ENCODE measurements around the gene CARF.
"Not testable (repeated sequence)": the region's sequence is repeated elsewhere in the genome, so short reads cannot be mapped to it uniquely, and the experiment has no call there.

Gene CARF

GRCh38 chr2:202909394-202910192 is 2.5 kb upstream of the CARF start:
- H3K27me3 ChIP-seq (ENCODE audit: low read depth, low read length), result no peaks in the 10 kb centered on the region
- H3K36me3 ChIP-seq (ENCODE audit: control insufficient read depth in 1 of 2, insufficient read depth in 2 of 2, low read length in 2 of 2), result peaks cover 4 to 12% of the 10 kb centered on the region in 2 donors
- no peak overlapping the region for H3K4me3 ChIP-seq (ENCODE audit: low read depth in 1 of 2, low read length in 2 of 2)
- no peaks in the 10 kb centered on the region for H3K9me3 ChIP-seq (ENCODE audit: control insufficient read depth in 1 of 2, low read length in 2 of 2)
- no peak overlapping the region for H3K27ac ChIP-seq (ENCODE audit: low read length)
- peaks cover 4 to 14% of the 10 kb centered on the region in 2 donors for H3K4me1 ChIP-seq (ENCODE audit: control insufficient read depth in 1 of 2, insufficient read depth in 2 of 2, low read length in 2 of 2)

DNA sequence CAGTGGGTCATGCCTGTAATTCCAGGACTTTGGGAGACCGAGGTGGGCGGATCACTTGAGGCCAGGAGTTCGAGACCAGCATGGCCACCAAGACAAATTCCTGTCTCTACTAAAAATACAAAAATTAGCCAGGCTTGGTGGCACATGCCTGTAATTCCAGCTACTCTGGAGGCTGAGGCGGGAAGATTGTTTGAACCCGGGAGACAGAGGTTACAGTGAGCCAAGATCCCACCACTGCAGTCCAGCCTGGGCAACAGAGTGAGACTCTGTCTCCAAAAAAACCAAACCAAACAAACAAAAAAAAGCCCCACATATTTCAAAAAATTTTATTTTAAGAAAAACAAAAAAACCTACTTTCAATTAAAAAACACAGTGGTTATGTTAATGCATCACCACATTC is 1.8 kb upstream of the CARF start:
- not testable (repeated sequence) for H3K27ac ChIP-seq (ENCODE audit: low read length); H3K36me3 ChIP-seq (ENCODE audit: control insufficient read depth in 1 of 2, insufficient read depth in 2 of 2, low read length in 2 of 2); H3K9me3 ChIP-seq (ENCODE audit: control insufficient read depth in 1 of 2, low read length in 2 of 2); H3K27me3 ChIP-seq (ENCODE audit: low read depth, low read length)
- Histone ChIP-seq H3K4me3 (ENCODE audit: low read depth in 1 of 2, low read length in 2 of 2) (peak overlapping the region; percentile 99 to 100), H3K4me1 (ENCODE audit: control insufficient read depth in 1 of 2, insufficient read depth in 2 of 2, low read length in 2 of 2) (peaks cover 4 to 14% of the 10 kb centered on the region in 2 donors)

- Histone ChIP-seq H3K4me1 (ENCODE audit: control insufficient read depth in 1 of 2, insufficient read depth in 2 of 2, low read length in 2 of 2) (peaks cover 4 to 14% of the 10 kb centered on the region in 2 donors), H3K36me3 (ENCODE audit: control insufficient read depth in 1 of 2, insufficient read depth in 2 of 2, low read length in 2 of 2) (peaks cover 4 to 8% of the 10 kb centered on the region in 2 donors), H3K27ac (ENCODE audit: low read length) (peak overlapping the region; percentile 93), H3K27me3 (ENCODE audit: low read depth, low read length) (no peaks in the 10 kb centered on the region), H3K9me3 (ENCODE audit: control insufficient read depth in 1 of 2, low read length in 2 of 2) (no peaks in the 10 kb centered on the region), H3K4me3 (ENCODE audit: low read depth in 1 of 2, low read length in 2 of 2) (peak overlapping the region; percentile 99 to 100)
Observed at GRCh38 chr2:202910698-202911097, 1.4 kb upstream of the CARF start.

- Histone ChIP-seq H3K36me3 (ENCODE audit: control insufficient read depth in 1 of 2, insufficient read depth in 2 of 2, low read length in 2 of 2) (peaks cover 4% of the 10 kb centered on the region in 2 donors), H3K27me3 (ENCODE audit: low read depth, low read length) (no peaks in the 10 kb centered on the region), H3K9me3 (ENCODE audit: control insufficient read depth in 1 of 2, low read length in 2 of 2) (no peaks in the 10 kb centered on the region), H3K4me3 (ENCODE audit: low read depth in 1 of 2, low read length in 2 of 2) (peak overlapping the region; percentile 99 to 100), H3K4me1 (ENCODE audit: control insufficient read depth in 1 of 2, insufficient read depth in 2 of 2, low read length in 2 of 2) (peaks cover 4 to 14% of the 10 kb centered on the region in 2 donors), H3K27ac (ENCODE audit: low read length) (peak overlapping the region; percentile 93)
Observed at GRCh38 chr2:202911203-202911511, 918 bp upstream of the CARF start.

- H3K9me3 ChIP-seq (ENCODE audit: control insufficient read depth in 1 of 2, low read length in 2 of 2), result not testable (repeated sequence)
- Histone ChIP-seq H3K4me1 (ENCODE audit: control insufficient read depth in 1 of 2, insufficient read depth in 2 of 2, low read length in 2 of 2) (peaks cover 4 to 14% of the 10 kb centered on the region in 2 donors), H3K27ac (ENCODE audit: low read length) (peak overlapping the region; percentile 93)
Observed at GRCh38 chr2:202912342-202913201, 497 bp downstream of the CARF start.

DNA sequence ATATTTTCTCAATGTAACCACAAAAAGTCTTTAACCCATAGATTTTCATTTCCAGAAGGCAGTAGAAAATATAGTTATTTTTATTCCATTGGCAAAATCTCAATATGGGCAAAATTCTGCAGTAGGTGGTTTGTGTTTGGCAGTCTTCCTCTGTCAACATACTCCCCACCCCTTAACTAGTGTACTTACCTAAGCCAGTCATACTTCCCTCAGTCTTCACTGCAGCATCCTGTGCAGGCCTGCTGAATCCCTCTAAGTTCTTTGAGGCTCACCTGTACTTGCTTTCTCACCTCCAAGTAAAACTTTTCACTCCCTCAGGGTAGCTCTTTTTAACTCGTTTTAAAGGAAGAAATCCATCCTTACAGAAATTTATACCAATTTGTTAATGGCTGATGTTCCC is 6.8 kb downstream of the CARF start:
- Histone ChIP-seq H3K9me3 (ENCODE audit: control insufficient read depth in 1 of 2, low read length in 2 of 2) (peaks cover 0 to 2% of the 10 kb centered on the region in 2 donors), H3K4me1 (ENCODE audit: control insufficient read depth in 1 of 2, insufficient read depth in 2 of 2, low read length in 2 of 2) (no peaks in the 10 kb centered on the region), H3K27ac (ENCODE audit: low read length) (no peak overlapping the region), H3K4me3 (ENCODE audit: low read depth in 1 of 2, low read length in 2 of 2) (no peak overlapping the region), H3K27me3 (ENCODE audit: low read depth, low read length) (no peaks in the 10 kb centered on the region), H3K36me3 (ENCODE audit: control insufficient read depth in 1 of 2, insufficient read depth in 2 of 2, low read length in 2 of 2) (peaks cover 0 to 18% of the 10 kb centered on the region in 2 donors)

More at GRCh38 chr2:202912342-202913201, 497 bp downstream of the CARF start:
- H3K27me3 ChIP-seq (ENCODE audit: low read depth, low read length); H3K36me3 ChIP-seq (ENCODE audit: control insufficient read depth in 1 of 2, insufficient read depth in 2 of 2, low read length in 2 of 2): not testable (repeated sequence)
- peak overlapping the region; percentile 99 to 100 for H3K4me3 ChIP-seq (ENCODE audit: low read depth in 1 of 2, low read length in 2 of 2)

GRCh38 chr2:202932425-202933138 is 20.5 kb downstream of the CARF start:
- no peak overlapping the region for H3K27ac ChIP-seq (ENCODE audit: low read length)
- no peak overlapping the region for H3K4me3 ChIP-seq (ENCODE audit: low read depth in 1 of 2, low read length in 2 of 2)
- H3K4me1 ChIP-seq (ENCODE audit: control insufficient read depth in 1 of 2, insufficient read depth in 2 of 2, low read length in 2 of 2), result no peaks in the 10 kb centered on the region
- H3K36me3 ChIP-seq (ENCODE audit: control insufficient read depth in 1 of 2, insufficient read depth in 2 of 2, low read length in 2 of 2), result peaks cover 0 to 23% of the 10 kb centered on the region in 2 donors
- H3K27me3 ChIP-seq (ENCODE audit: low read depth, low read length), result no peaks in the 10 kb centered on the region
- H3K9me3 ChIP-seq (ENCODE audit: control insufficient read depth in 1 of 2, low read length in 2 of 2), result no peaks in the 10 kb centered on the region

- Histone ChIP-seq H3K27ac (ENCODE audit: low read length) (no peak overlapping the region), H3K9me3 (ENCODE audit: control insufficient read depth in 1 of 2, low read length in 2 of 2) (no peaks in the 10 kb centered on the region), H3K4me1 (ENCODE audit: control insufficient read depth in 1 of 2, insufficient read depth in 2 of 2, low read length in 2 of 2) (no peaks in the 10 kb centered on the region), H3K4me3 (ENCODE audit: low read depth in 1 of 2, low read length in 2 of 2) (no peak overlapping the region), H3K27me3 (ENCODE audit: low read depth, low read length) (no peaks in the 10 kb centered on the region), H3K36me3 (ENCODE audit: control insufficient read depth in 1 of 2, insufficient read depth in 2 of 2, low read length in 2 of 2) (peaks cover 0 to 23% of the 10 kb centered on the region in 2 donors)
Observed at GRCh38 chr2:202933139-202933510, 21.1 kb downstream of the CARF start.

DNA sequence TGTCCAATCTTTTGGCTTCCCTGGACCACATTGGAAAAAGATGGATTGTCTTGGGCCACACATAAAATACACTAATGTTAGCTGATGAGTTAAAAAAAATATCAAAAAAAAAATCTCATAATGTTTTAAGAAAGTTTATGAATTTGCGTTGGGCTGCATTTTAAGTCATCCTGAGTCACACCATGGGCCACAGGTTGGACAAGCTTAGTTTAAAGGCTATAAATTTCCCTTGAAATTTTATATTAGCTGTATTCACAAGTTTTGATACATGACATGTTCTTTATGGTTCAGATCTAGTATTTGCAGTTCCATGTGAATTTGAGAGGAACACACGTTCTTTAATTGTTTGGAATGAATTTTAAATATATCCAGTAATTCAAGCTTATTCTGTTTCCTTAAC is 21.9 kb downstream of the CARF start:
- Histone ChIP-seq H3K27ac (ENCODE audit: low read length) (no peak overlapping the region), H3K4me3 (ENCODE audit: low read depth in 1 of 2, low read length in 2 of 2) (no peak overlapping the region), H3K36me3 (ENCODE audit: control insufficient read depth in 1 of 2, insufficient read depth in 2 of 2, low read length in 2 of 2) (peaks cover 0 to 28% of the 10 kb centered on the region in 2 donors), H3K4me1 (ENCODE audit: control insufficient read depth in 1 of 2, insufficient read depth in 2 of 2, low read length in 2 of 2) (no peaks in the 10 kb centered on the region), H3K9me3 (ENCODE audit: control insufficient read depth in 1 of 2, low read length in 2 of 2) (no peaks in the 10 kb centered on the region), H3K27me3 (ENCODE audit: low read depth, low read length) (no peaks in the 10 kb centered on the region)

DNA sequence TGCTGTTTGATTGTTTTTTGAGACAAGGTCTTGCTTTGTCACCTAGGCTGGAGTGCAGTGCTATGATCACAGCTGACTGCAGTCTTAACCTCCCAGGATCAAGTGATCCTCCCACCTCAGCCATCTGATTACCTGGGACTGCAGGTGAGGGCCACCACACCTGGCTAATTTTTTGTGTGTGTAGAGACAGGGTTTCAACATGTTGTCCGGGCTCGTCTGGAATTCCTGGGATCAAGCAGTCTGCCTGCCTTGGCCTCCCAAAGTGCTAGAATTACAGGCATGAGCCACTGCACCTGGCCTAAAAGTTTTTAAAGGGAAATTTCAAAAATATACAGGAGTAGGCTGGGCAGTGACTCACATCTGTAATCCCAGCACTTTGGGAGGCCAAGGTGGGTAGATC is 22.4 kb downstream of the CARF start:
- peaks cover 0 to 31% of the 10 kb centered on the region in 2 donors for H3K36me3 ChIP-seq (ENCODE audit: control insufficient read depth in 1 of 2, insufficient read depth in 2 of 2, low read length in 2 of 2)
- no peak overlapping the region for H3K27ac ChIP-seq (ENCODE audit: low read length)
- no peaks in the 10 kb centered on the region for H3K9me3 ChIP-seq (ENCODE audit: control insufficient read depth in 1 of 2, low read length in 2 of 2)
- no peaks in the 10 kb centered on the region for H3K4me1 ChIP-seq (ENCODE audit: control insufficient read depth in 1 of 2, insufficient read depth in 2 of 2, low read length in 2 of 2)
- H3K4me3 ChIP-seq (ENCODE audit: low read depth in 1 of 2, low read length in 2 of 2), result no peak overlapping the region
- no peaks in the 10 kb centered on the region for H3K27me3 ChIP-seq (ENCODE audit: low read depth, low read length)

GRCh38 chr2:202938960-202939359 is 26.9 kb downstream of the CARF start:
- Histone ChIP-seq H3K36me3 (ENCODE audit: control insufficient read depth in 1 of 2, insufficient read depth in 2 of 2, low read length in 2 of 2) (peaks cover 0 to 18% of the 10 kb centered on the region in 2 donors), H3K4me3 (ENCODE audit: low read depth in 1 of 2, low read length in 2 of 2) (no peak overlapping the region), H3K9me3 (ENCODE audit: control insufficient read depth in 1 of 2, low read length in 2 of 2) (no peaks in the 10 kb centered on the region), H3K27ac (ENCODE audit: low read length) (no peak overlapping the region), H3K4me1 (ENCODE audit: control insufficient read depth in 1 of 2, insufficient read depth in 2 of 2, low read length in 2 of 2) (no peaks in the 10 kb centered on the region), H3K27me3 (ENCODE audit: low read depth, low read length) (no peaks in the 10 kb centered on the region)

Data from muscle layer of duodenum (tissue), 2 donors.